Measurements from ENCODE around the gene CIITA. TPM values are rescaled to one million over a fixed set of nuclear protein-coding genes. Genes with fewer than 3 reads are reported as not detected.

Gene CIITA
- polyA plus RNA-seq, 1 donor (not counting 4 experiments of a cell fraction or from before 2014, with no cell fraction given): 0.05 TPM

- dilution Hi-C loops (cut with MboI; ENCODE audit: extremely low pct_ligation_motif_present, low sequenced_read_pairs): loop anchor here (25.0 kb wide), 1 partner anchor 166 kb away; the partner anchor contains the start of gene NUBP1
- no peaks in the 10 kb centered on the region for H3K79me2 ChIP-seq (ENCODE audit: control insufficient read depth, insufficient read depth, low read length)
Measured at GRCh38 chr16:10902999-10903398, 26.0 kb downstream of the CIITA start.

GRCh38 chr16:10906482-10906881 lies 29.5 kb downstream of the CIITA start:
- H3K9ac ChIP-seq (ENCODE audit: control insufficient read depth, extremely low read depth, insufficient read depth, low read length): no peak overlapping the region
- no peaks in the 10 kb centered on the region for H3K9me1 ChIP-seq (ENCODE audit: control insufficient read depth, extremely low read depth, insufficient read depth, low read length)
- DNase-seq (ENCODE audit: low read depth, low spot score) (no peak), FAIRE-seq (no peak)
- H3K36me3 ChIP-seq (ENCODE audit: control insufficient read depth in 2 of 2, extremely low read depth in 1 of 2, insufficient read depth in 2 of 2, low read length in 2 of 2): no peaks in the 10 kb centered on the region
- no peaks in the 10 kb centered on the region for H3K27me3 ChIP-seq (ENCODE audit: control insufficient read depth, extremely low read depth, insufficient read depth, low read length)
- H4K20me1 ChIP-seq (ENCODE audit: control insufficient read depth, extremely low read depth, insufficient read depth, low read length): no peaks in the 10 kb centered on the region
- dilution Hi-C loops (cut with MboI; ENCODE audit: extremely low pct_ligation_motif_present, low sequenced_read_pairs): loop anchor here (25.0 kb wide), 1 partner anchor 169 kb away; the partner anchor contains the start of gene NUBP1
- H3K79me2 ChIP-seq (ENCODE audit: control insufficient read depth, insufficient read depth, low read length): no peaks in the 10 kb centered on the region
- no peaks in the 10 kb centered on the region for H3K4me1 ChIP-seq (ENCODE audit: control insufficient read depth, extremely low read depth, insufficient read depth, low read length)
- TF ChIP-seq, protein P1, sequence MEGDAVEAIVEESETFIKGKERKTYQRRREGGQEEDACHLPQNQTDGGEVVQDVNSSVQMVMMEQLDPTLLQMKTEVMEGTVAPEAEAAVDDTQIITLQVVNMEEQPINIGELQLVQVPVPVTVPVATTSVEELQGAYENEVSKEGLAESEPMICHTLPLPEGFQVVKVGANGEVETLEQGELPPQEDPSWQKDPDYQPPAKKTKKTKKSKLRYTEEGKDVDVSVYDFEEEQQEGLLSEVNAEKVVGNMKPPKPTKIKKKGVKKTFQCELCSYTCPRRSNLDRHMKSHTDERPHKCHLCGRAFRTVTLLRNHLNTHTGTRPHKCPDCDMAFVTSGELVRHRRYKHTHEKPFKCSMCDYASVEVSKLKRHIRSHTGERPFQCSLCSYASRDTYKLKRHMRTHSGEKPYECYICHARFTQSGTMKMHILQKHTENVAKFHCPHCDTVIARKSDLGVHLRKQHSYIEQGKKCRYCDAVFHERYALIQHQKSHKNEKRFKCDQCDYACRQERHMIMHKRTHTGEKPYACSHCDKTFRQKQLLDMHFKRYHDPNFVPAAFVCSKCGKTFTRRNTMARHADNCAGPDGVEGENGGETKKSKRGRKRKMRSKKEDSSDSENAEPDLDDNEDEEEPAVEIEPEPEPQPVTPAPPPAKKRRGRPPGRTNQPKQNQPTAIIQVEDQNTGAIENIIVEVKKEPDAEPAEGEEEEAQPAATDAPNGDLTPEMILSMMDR (optimal IDR thresholded peaks at IDR 0.05 in 1 of 3, IDR thresholded peaks at IDR 0.05 in 1 of 3, conservative IDR thresholded peaks at IDR 0.05 in 1 of 3; ENCODE audit: extremely low read depth in 1 of 3, insufficient read depth in 2 of 3, low read length in 3 of 3): no peak
- TF ChIP-seq EZH2 (IDR thresholded peaks at IDR 0.05; ENCODE audit: low read length): no peak
- no peak overlapping the region for H3K27ac ChIP-seq (ENCODE audit: control insufficient read depth, insufficient read depth, low read length)
- no peak overlapping the region for H2AFZ ChIP-seq (ENCODE audit: control insufficient read depth, low read length)
- no peak overlapping the region for H3K4me3 ChIP-seq (ENCODE audit: control insufficient read depth in 2 of 3, extremely low read depth in 1 of 3, insufficient read depth in 2 of 3, low read depth in 1 of 3, low read length in 3 of 3)
- H3K4me2 ChIP-seq (ENCODE audit: control insufficient read depth, extremely low read depth, insufficient read depth, low read depth, low read length): no peak overlapping the region
- H3K9me3 ChIP-seq (ENCODE audit: control insufficient read depth, low read depth, low read length): peaks cover 3% of the 10 kb centered on the region

More at GRCh38 chr16:10902999-10903398, 26.0 kb downstream of the CIITA start:
- no peak overlapping the region for H3K4me3 ChIP-seq (ENCODE audit: control insufficient read depth in 2 of 3, extremely low read depth in 1 of 3, insufficient read depth in 2 of 3, low read depth in 1 of 3, low read length in 3 of 3)
- peaks cover 3% of the 10 kb centered on the region for H3K9me3 ChIP-seq (ENCODE audit: control insufficient read depth, low read depth, low read length)
- no peaks in the 10 kb centered on the region for H3K4me1 ChIP-seq (ENCODE audit: control insufficient read depth, extremely low read depth, insufficient read depth, low read length)
- H3K9me1 ChIP-seq (ENCODE audit: control insufficient read depth, extremely low read depth, insufficient read depth, low read length): no peaks in the 10 kb centered on the region
- DNase-seq (ENCODE audit: low read depth, low spot score) (no peak), FAIRE-seq (no peak)
- no peaks in the 10 kb centered on the region for H3K27me3 ChIP-seq (ENCODE audit: control insufficient read depth, extremely low read depth, insufficient read depth, low read length)
- no peaks in the 10 kb centered on the region for H3K36me3 ChIP-seq (ENCODE audit: control insufficient read depth in 2 of 2, extremely low read depth in 1 of 2, insufficient read depth in 2 of 2, low read length in 2 of 2)
- no peak overlapping the region for H3K27ac ChIP-seq (ENCODE audit: control insufficient read depth, insufficient read depth, low read length)
- TF ChIP-seq, protein P1 (optimal IDR thresholded peaks at IDR 0.05 in 1 of 3, IDR thresholded peaks at IDR 0.05 in 1 of 3, conservative IDR thresholded peaks at IDR 0.05 in 1 of 3; ENCODE audit: extremely low read depth in 1 of 3, insufficient read depth in 2 of 3, low read length in 3 of 3): no peak
- TF ChIP-seq EZH2 (IDR thresholded peaks at IDR 0.05; ENCODE audit: low read length): no peak
- no peak overlapping the region for H3K4me2 ChIP-seq (ENCODE audit: control insufficient read depth, extremely low read depth, insufficient read depth, low read depth, low read length)
- H4K20me1 ChIP-seq (ENCODE audit: control insufficient read depth, extremely low read depth, insufficient read depth, low read length): peaks cover 2% of the 10 kb centered on the region
- H2AFZ ChIP-seq (ENCODE audit: control insufficient read depth, low read length): no peak overlapping the region
- H3K9ac ChIP-seq (ENCODE audit: control insufficient read depth, extremely low read depth, insufficient read depth, low read length): no peak overlapping the region

Measured in keratinocyte (primary cell).